Endothelial cell of umbilical vein (primary cell): ENCODE results near the gene SCGB1C1. TPM values are rescaled to one million over a fixed set of nuclear protein-coding genes. Genes with fewer than 3 reads are reported as not detected.

Experiments
- BruUV-seq: library from RNA; stranded (reverse); fragments of 400-500 nt; replicated peaks from 2 replicates; lab custom pipeline; 2021; lab: Mats Ljungman, UMichigan
- CTCF ChIA-PET: fragments of 300-600, 350-600 bp; sonication (Branson Sonifier 250); formaldehyde crosslinking; loops from one replicate; lab custom pipeline; 2021; ENCODE audit warnings: antibody characterized with exemption, inconsistent platforms; lab: Charles Lee
- POLR2A ChIA-PET: fragments of 300-600, 350-600 bp; sonication (Branson Sonifier 250); formaldehyde crosslinking; loops from one replicate; lab custom pipeline; 2021; ENCODE audit warnings: antibody characterized with exemption, inconsistent platforms; lab: Charles Lee
- DNase-seq: peaks from one replicate; pipeline ENCODE4 v3.0.0-alpha.2; 2011; ENCODE audit warnings: low read depth, low spot score
- FAIRE-seq: peaks from 2 replicates; lab custom pipeline; 2011; peaks lifted over from hg19 to GRCh38; lab: Jason Lieb, UNC
- H2AFZ ChIP-seq: 2 replicates; pipeline ENCODE4 v1.6.0; 2012; ENCODE audit warnings: low read depth, low read length, control low read depth, inconsistent platforms
- H3K27ac ChIP-seq: 2 replicates; pipeline ENCODE4 v1.5.1; 2011; ENCODE audit warnings: low read depth, mild to moderate bottlenecking, control low read depth, low read length, moderate library complexity; ENCODE audit not compliant: insufficient read depth
- H3K27me3 ChIP-seq, 2 experiments: 2 replicates each; pipeline versions ENCODE4 v1.6.0 to v1.6.1; 2011; ENCODE audit warnings: low read length in 2 of 2, mixed read lengths in 1 of 2; ENCODE audit not compliant: control insufficient read depth in 2 of 2, insufficient read depth in 2 of 2
- H3K36me3 ChIP-seq, 2 experiments: 2 replicates in 1 of 2; 3 replicates in 1 of 2; pipeline ENCODE4 v1.5.1; 2011; ENCODE audit warnings: low read length in 2 of 2, mild to moderate bottlenecking in 1 of 2, moderate library complexity in 1 of 2; ENCODE audit not compliant: control insufficient read depth in 2 of 2, insufficient read depth in 2 of 2; ENCODE audit errors: extremely low read depth in 1 of 2
- H3K4me1 ChIP-seq: 3 replicates; pipeline ENCODE4 v1.5.1; 2011; ENCODE audit warnings: mild to moderate bottlenecking, low read length; ENCODE audit not compliant: control insufficient read depth, insufficient read depth; ENCODE audit errors: extremely low read depth
- H3K4me2 ChIP-seq: 2 replicates; pipeline ENCODE4 v1.6.1; 2011; ENCODE audit warnings: low read length, control low read depth, mixed read lengths; ENCODE audit not compliant: insufficient read depth
- H3K4me3 ChIP-seq, 3 experiments: fragments of 200-600 bp in 1 of 3; sonication (generic), shearing (Covaris generic) in 1 of 3; replicated peaks in 1 of 3; 2 replicates each; pipeline ENCODE4 v1.5.1; 2011 to 2016; ENCODE audit warnings: control low read depth in 3 of 3, low read length in 3 of 3, mild to moderate bottlenecking in 2 of 3, inconsistent platforms in 1 of 3, low read depth in 1 of 3, moderate library complexity in 1 of 3; ENCODE audit not compliant: insufficient read depth in 1 of 3
- H3K79me2 ChIP-seq: 2 replicates; pipeline ENCODE4 v1.6.0; 2012; ENCODE audit warnings: low read length, inconsistent platforms; ENCODE audit not compliant: control insufficient read depth, insufficient read depth
- H3K9ac ChIP-seq: replicated peaks from 2 replicates; pipeline ENCODE3; 2011; ENCODE audit warnings: low read length, control low read depth; ENCODE audit not compliant: insufficient read depth; ENCODE audit errors: extremely low read depth
- H3K9me1 ChIP-seq: replicated peaks from 3 replicates; pipeline ENCODE4 v1.6.0; 2011; ENCODE audit warnings: mild to moderate bottlenecking, low read length; ENCODE audit not compliant: control insufficient read depth, insufficient read depth; ENCODE audit errors: extremely low read depth
- H3K9me3 ChIP-seq: replicated peaks from 2 replicates; pipeline ENCODE4 v1.5.1; 2012; ENCODE audit warnings: low read length, inconsistent platforms; ENCODE audit not compliant: control insufficient read depth, insufficient read depth
- H4K20me1 ChIP-seq: replicated peaks from 2 replicates; pipeline ENCODE3; 2011; ENCODE audit warnings: mild to moderate bottlenecking, low read length; ENCODE audit not compliant: control insufficient read depth, insufficient read depth; ENCODE audit errors: extremely low read depth
- EZH2 ChIP-seq: IDR thresholded peaks from 2 replicates; pipeline ENCODE4 v1.6.1; 2012; ENCODE audit warnings: borderline replicate concordance, low read depth, mild to moderate bottlenecking, moderate library complexity, low read length, inconsistent platforms; ENCODE audit not compliant: severe bottlenecking
- FOS ChIP-seq: IDR thresholded peaks from 2 replicates; pipeline ENCODE4 v1.6.1; 2011; ENCODE audit warnings: mild to moderate bottlenecking, low read length, moderate library complexity, borderline replicate concordance; ENCODE audit not compliant: insufficient read depth
- GATA2 ChIP-seq: IDR thresholded peaks from 2 replicates; pipeline ENCODE4 v1.7.0; 2011; ENCODE audit warnings: low read depth, mild to moderate bottlenecking, moderate library complexity, mixed read lengths, low read length; ENCODE audit not compliant: insufficient read length, insufficient read depth
- JUN ChIP-seq: IDR thresholded peaks from 2 replicates; pipeline ENCODE4 v1.6.1; 2011; ENCODE audit warnings: borderline replicate concordance, low read depth; ENCODE audit not compliant: insufficient read length, insufficient read depth
- MYC ChIP-seq: IDR thresholded peaks from one replicate; pipeline ENCODE4 v1.6.1; 2011; ENCODE audit warnings: mild to moderate bottlenecking, low read depth, low read length
- POLR2A ChIP-seq: IDR thresholded peaks from 2 replicates; pipeline ENCODE4 v1.6.1; 2012; ENCODE audit warnings: low read depth, mild to moderate bottlenecking, control low read depth, low read length
- POLR2AphosphoS5 ChIP-seq: IDR thresholded peaks from 2 replicates; pipeline ENCODE4 v1.6.1; 2012; ENCODE audit warnings: low read depth, mild to moderate bottlenecking, control low read depth, low read length, moderate library complexity; ENCODE audit not compliant: insufficient read depth
- dilution Hi-C: fragments of 300-500 bp; cut with MboI; formaldehyde crosslinking; loops from one replicate; pipeline ENCODE4 v1.15.0; 2019; ENCODE audit warnings: low sequenced_read_pairs; ENCODE audit not compliant: extremely low pct_ligation_motif_present
- intact Hi-C: fragments of 100-400 bp; cut with micrococcal nuclease; formaldehyde crosslinking; loops from one replicate; pipeline ENCODE4 v1.10.0; 2022
- polyA plus RNA-seq, 4 experiments: library from polyadenylated mRNA; depleted of rRNA in 3 of 4; stranded (reverse) in 3 of 4; unstranded in 1 of 4; fragments of >200 nt; gene quantifications; 2 replicates each; pipeline versions ENCODE4 v1.2.1 to v1.2.3, GENCODE V29; 2011 to 2012; ENCODE audit warnings: missing spikeins in 1 of 4
- total RNA-seq: library from RNA; stranded (reverse); gene quantifications from 2 replicates; pipeline ENCODE4 v1.2.3, GENCODE V29; 2021
- TF ChIP-seq, protein P1 (sequence below), 2 donors: IDR thresholded peaks; 1 replicate in 1 of 2; 2 replicates in 1 of 2; pipeline ENCODE4 v1.5.1; 2011; ENCODE audit warnings: low read length in 2 of 2, mild to moderate bottlenecking in 2 of 2, moderate library complexity in 2 of 2, control low read depth in 1 of 2, inconsistent platforms in 1 of 2, low read depth in 1 of 2; ENCODE audit not compliant: insufficient read depth in 1 of 2; ENCODE audit errors: extremely low read depth in 1 of 2
- TF ChIP-seq, protein P2 (sequence below): IDR thresholded peaks from 2 replicates; pipeline ENCODE4 v1.6.1; 2011; ENCODE audit not compliant: insufficient read depth, insufficient read length

SCGB1C1 gene
- total and polyA plus RNA-seq, 2 donors (not counting 3 experiments of a cell fraction or from before 2014, with no cell fraction given): not detected

DNA sequence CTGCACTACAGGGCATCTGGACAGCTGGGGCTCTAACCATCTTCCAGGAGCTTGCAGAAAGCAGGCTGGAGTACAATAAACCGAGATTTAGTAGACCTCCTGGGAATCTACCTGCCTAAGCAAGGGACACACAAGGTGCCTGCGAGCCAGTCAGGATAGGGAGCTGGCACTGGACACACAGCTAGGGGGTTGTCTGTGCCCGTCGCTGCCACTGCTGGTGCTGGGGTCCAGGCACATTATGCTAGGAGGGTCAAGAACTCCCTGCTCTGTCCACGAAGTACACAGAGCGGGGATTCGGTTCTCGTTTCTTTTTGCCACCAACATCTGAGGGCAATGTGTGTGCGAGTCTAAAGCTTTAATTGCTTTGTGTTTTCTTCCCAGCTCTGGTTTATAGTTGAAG is 18.9 kb downstream of the SCGB1C1 start:
- H3K36me3 ChIP-seq: peaks cover 31 to 43% of the 10 kb centered on the region in 2 experiments
- DNase-seq (no peak), FAIRE-seq (no peak)
- H3K27ac ChIP-seq: no peak overlapping the region
- no peaks in the 10 kb centered on the region for H3K9me3 ChIP-seq
- TF ChIP-seq, protein P1, sequence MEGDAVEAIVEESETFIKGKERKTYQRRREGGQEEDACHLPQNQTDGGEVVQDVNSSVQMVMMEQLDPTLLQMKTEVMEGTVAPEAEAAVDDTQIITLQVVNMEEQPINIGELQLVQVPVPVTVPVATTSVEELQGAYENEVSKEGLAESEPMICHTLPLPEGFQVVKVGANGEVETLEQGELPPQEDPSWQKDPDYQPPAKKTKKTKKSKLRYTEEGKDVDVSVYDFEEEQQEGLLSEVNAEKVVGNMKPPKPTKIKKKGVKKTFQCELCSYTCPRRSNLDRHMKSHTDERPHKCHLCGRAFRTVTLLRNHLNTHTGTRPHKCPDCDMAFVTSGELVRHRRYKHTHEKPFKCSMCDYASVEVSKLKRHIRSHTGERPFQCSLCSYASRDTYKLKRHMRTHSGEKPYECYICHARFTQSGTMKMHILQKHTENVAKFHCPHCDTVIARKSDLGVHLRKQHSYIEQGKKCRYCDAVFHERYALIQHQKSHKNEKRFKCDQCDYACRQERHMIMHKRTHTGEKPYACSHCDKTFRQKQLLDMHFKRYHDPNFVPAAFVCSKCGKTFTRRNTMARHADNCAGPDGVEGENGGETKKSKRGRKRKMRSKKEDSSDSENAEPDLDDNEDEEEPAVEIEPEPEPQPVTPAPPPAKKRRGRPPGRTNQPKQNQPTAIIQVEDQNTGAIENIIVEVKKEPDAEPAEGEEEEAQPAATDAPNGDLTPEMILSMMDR (IDR thresholded peaks at IDR 0.05; ENCODE audit: extremely low read depth in 1 of 2, insufficient read depth in 1 of 2, low read depth in 1 of 2, low read length in 2 of 2): no peak
- TF ChIP-seq POLR2A (no peak), EZH2 (no peak), MYC (no peak), FOS (no peak), JUN (no peak), POLR2AphosphoS5 (no peak), GATA2 (no peak)
- TF ChIP-seq, protein P2, sequence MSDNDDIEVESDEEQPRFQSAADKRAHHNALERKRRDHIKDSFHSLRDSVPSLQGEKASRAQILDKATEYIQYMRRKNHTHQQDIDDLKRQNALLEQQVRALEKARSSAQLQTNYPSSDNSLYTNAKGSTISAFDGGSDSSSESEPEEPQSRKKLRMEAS: no peak
- H3K79me2 ChIP-seq: peaks cover 33% of the 10 kb centered on the region
- no peak overlapping the region for H3K9ac ChIP-seq
- no TSS peak for BruUV-seq
- POLR2A ChIA-PET: no interaction called here
- no peaks in the 10 kb centered on the region for H4K20me1 ChIP-seq
- H3K27me3 ChIP-seq: no peaks in the 10 kb centered on the region
- no peaks in the 10 kb centered on the region for H3K9me1 ChIP-seq
- intact Hi-C loops (no loop called here), dilution Hi-C loops (no loop called here)
- no peak overlapping the region for H3K4me2 ChIP-seq
- no peak overlapping the region for H3K4me3 ChIP-seq
- CTCF ChIA-PET: no interaction called here
- H3K4me1 ChIP-seq: peaks cover 16% of the 10 kb centered on the region
- H2AFZ ChIP-seq: no peak overlapping the region
